GM18907 (cell line): ENCODE measurements around the gene TGFBR3L.

ENCODE experiments used
- ATAC-seq: cut with Tn5 transposase; IDR thresholded peaks from one replicate; pipeline ENCODE4 v1.9.1; 2021; ENCODE audit warnings: mild to moderate bottlenecking, moderate library complexity; ENCODE audit not compliant: unreplicated experiment

TGFBR3L gene

GRCh38 chr19:7903244-7904073, 11.2 kb upstream of the TGFBR3L start, which contains the start of gene MAP2K7:
Gene MAP2K7, plus strand, starts transcription at chr19:7903877. Its CDS starts 68 bp downstream, at chr19:7903945.
- ATAC-seq: peak; percentile 82

- peak; percentile 31 for ATAC-seq
These were observed 10.3 kb upstream of the TGFBR3L start for GRCh38 chr19:7904074-7905020.

DNA sequence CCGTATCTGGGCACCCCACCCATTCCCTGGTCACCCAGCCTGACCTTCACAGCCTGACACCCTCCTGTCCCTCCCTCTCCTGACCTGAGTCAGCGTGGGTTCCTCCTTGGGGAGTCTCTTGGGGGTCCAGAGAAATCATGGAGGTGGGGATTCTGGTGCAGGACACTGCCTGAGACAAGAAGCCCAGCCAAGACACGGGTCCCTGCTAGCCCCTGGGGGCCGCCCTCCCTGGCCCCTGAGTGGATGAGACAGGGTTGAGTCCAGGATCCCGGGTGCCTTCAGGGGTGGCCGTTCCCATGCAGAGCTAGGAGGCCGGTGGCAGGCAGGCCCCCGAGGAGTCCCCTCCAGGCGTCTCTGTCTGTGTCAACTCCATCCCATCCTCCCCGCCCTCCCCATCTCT, 9.4 kb upstream of the TGFBR3L start:
- no peak for ATAC-seq

- no peak for ATAC-seq
These were observed 8.8 kb upstream of the TGFBR3L start for GRCh38 chr19:7905859-7906258.

DNA sequence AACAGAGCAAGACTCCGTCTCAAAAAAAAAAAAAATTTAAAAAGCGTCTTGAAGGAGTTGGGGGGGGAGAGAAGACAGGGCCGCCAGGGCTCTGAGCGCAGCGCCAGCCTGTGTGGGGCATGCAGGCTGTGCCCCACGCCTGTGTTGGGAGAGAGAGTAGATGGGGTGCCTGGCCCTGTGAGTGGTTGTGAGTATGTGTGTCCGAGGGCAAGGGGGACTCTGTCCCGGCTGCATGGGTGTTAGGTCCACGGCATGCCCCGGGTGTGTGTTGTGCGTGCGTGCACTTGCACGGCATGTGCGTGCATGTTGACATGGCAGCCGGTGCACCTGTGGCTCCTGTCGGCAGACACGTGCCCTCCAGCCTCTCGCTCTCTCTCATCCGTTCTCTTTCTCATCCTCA, 7.5 kb upstream of the TGFBR3L start:
- ATAC-seq: no peak

- no peak for ATAC-seq
These were observed 7.1 kb upstream of the TGFBR3L start for GRCh38 chr19:7907544-7907943.

DNA sequence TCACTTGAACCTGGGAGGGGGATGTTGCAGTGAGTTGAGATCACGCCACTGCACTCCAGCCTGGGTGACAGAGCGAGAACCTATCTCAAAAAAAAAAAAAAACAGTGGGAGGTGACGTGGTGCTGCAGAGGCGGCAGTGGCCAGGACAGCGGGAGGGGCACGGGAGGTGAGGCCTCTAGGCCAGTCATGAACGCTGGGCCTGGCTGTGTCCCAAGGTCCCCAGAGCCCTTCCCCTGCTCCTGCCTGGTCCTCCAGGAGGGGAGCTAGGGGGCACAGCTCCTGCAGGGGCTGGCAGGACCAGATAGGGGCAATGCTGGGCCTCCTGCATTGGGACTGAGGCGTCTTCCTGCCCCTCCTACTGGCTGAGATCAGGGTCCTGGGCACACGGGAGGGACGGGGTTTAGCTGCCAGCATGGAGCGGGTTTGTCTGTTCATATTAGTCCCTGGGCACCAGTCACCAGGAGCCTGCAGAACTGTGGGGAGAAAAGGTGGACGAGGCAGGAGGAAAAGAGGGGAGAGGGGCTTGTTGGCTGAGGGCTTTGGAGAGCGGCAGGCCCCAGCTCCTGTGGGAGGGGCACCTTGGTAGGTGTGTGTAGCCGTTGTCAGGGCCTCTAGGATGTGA, 6.4 kb upstream of the TGFBR3L start:
- ATAC-seq: no peak

- no peak for ATAC-seq
These were observed 5.7 kb upstream of the TGFBR3L start for GRCh38 chr19:7908742-7909461.

- no peak for ATAC-seq
These were observed 5.1 kb upstream of the TGFBR3L start for GRCh38 chr19:7909471-7910067.

GRCh38 chr19:7910321-7911161, 4.1 kb upstream of the TGFBR3L start:
- ATAC-seq: no peak

DNA sequence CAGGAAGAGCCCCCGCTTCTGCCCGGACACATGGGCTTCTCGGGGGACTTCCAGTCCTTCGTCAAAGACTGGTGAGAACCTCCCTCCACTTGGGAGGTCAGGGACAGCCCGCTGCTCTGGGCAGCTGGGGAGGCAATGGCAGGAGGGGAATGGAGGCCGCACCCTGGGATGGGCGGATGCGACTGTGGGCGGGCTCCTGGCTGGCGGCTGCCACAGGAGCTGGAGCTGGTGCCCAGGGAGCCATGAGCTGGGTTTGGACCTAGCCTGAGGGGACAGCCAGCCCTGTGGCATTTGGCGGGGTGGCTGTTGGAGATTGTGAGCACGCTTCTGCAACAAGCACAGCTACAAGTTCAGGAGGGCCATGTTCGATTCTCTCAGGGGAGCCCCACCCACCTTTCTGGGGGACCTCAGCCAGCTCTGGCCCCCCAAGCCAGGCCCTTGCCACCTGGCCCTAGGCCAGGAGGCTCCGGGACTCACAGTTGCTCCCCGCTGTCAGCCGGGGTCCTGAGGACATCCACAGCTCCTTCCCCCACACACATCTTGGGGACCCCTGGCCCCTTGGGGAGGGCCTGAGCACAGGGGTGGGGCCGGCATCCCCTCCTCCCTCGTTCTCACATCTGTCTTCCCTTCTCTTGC, 3.0 kb upstream of the TGFBR3L start:
- no peak for ATAC-seq

DNA sequence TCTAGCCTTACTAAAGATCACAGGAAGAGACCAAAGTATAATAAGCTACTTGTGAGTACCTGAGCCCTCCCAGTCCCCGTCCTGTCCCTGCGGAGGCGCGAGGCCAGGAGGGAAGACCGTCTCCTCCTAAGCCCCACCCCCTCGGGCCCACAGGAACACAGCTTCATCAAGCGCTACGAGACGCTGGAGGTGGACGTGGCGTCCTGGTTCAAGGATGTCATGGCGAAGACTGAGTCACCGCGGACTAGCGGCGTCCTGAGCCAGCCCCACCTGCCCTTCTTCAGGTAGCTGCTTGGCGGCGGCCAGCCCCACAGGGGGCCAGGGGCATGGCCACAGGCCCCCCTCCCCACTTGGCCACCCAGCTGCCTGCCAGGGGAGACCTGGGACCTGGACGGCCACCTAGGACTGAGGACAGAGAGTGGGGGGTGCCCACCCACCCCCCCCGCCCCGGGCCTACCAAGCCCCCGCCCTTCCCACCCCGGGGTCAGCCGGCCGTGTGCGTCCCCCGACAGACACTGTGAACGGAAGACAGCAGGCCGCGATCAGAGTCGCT, 2.4 kb upstream of the TGFBR3L start:
- no peak for ATAC-seq

GRCh38 chr19:7912697-7913564, 1.7 kb upstream of the TGFBR3L start:
- ATAC-seq: no peak

DNA sequence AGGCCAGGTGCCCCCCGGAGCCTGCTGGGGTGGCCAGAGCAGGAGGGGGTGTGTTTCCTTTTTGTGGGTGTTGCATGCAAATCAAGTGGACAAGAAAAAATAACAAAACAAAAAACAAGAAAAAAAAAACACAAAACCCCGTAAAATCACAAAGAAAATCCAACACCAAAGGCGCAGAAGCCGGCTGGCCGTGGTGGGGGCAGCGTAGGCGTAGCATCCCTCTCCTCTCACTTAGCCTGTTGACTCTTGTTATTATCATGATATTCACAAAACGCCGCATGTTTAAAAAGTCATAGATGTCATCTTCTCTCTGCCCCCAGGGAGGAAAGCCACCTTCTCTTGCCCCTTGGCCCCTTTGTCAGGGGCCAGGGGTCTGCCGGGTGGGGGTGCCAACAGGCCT, 978 bp upstream of the TGFBR3L start:
- ATAC-seq: no peak

GRCh38 chr19:7914099-7914498, 531 bp upstream of the TGFBR3L start:
- ATAC-seq: no peak

DNA sequence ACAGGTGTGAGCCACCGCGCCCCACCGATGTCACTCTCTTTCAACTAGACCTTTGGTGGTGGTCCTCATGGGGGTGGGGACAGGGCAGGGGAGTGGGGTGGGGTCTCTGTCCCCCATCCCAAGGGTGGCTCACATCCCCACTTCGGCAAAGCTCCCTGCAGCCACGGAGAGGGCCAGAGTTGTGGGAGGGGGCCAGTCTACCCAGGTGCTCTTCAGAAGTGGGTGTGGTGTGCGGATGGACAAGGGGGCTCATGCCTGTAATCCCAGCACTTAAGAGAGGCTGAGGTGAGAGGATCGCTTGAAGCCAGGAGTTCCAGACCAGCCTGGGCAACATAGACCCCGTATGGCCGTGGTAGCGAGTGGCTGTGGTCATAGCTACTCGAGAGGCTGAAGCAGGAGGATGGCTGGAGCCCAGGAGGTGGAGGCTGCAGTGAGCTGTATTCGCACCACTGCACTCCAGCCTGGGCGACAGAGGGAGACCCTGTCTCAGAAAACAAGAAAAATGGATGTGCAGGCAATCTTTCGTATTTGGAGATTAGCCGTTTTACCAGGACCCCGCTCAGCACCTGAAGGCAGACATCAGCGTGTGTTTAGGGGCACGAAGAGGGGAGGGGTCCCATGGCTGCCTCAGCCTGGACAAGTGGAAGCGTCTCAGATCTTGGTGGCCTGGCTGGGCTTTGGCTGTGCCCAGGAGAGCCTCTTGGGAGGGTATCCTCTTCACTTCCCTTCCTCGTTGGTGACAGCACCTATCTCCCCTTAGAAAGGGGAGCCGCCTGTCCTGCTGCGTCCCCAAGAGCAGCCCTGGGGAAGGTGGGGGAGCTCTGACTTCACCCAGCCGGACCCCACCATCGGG, 846 bp downstream of the TGFBR3L start:
- no peak for ATAC-seq
